Endothelial cell (in vitro differentiated cells): ENCODE results near the gene LTBP4. TPM values are rescaled to one million over a fixed set of nuclear protein-coding genes. Genes with fewer than 3 reads are reported as not detected.

Experiments
- DNase-seq: peaks from one replicate; pipeline ENCODE4 v3.0.0; 2021; ENCODE audit warnings: low spot score
- H3K27ac Mint-ChIP-seq: one replicate; pipeline ENCODE4 v1.8.0; 2021; ENCODE audit warnings: mixed read lengths, inconsistent platforms; ENCODE audit not compliant: unreplicated experiment
- H3K27me3 Mint-ChIP-seq: one replicate; pipeline ENCODE4 v1.8.0; 2021; ENCODE audit warnings: mild to moderate bottlenecking, moderate library complexity, mixed read lengths, inconsistent platforms; ENCODE audit not compliant: unreplicated experiment
- H3K36me3 Mint-ChIP-seq: one replicate; pipeline ENCODE4 v1.8.0; 2021; ENCODE audit warnings: mild to moderate bottlenecking, low read depth, mixed read lengths, inconsistent platforms; ENCODE audit not compliant: unreplicated experiment
- H3K4me1 Mint-ChIP-seq: one replicate; pipeline ENCODE4 v1.8.0; 2021; ENCODE audit warnings: mild to moderate bottlenecking, mixed read lengths, inconsistent platforms; ENCODE audit not compliant: unreplicated experiment
- H3K4me3 Mint-ChIP-seq: one replicate; pipeline ENCODE4 v1.8.0; 2021; ENCODE audit warnings: mild to moderate bottlenecking, mixed read lengths, inconsistent platforms; ENCODE audit not compliant: unreplicated experiment
- H3K9me3 Mint-ChIP-seq: one replicate; pipeline ENCODE4 v1.8.0; 2021; ENCODE audit warnings: mixed read lengths, inconsistent platforms; ENCODE audit not compliant: unreplicated experiment
- CTCF ChIP-seq: fragments of 200-600 bp; sonication (generic); IDR thresholded peaks from one replicate; pipeline ENCODE4 v1.5.0; 2021; ENCODE audit warnings: antibody characterized with exemption; ENCODE audit not compliant: unreplicated experiment
- total RNA-seq: library from RNA; stranded (reverse); fragmentation: NEBNext Ultra II Directional; extraction: Animal tissue kit (Norgen Biotek cat#: 25700); gene quantifications from one replicate; pipeline ENCODE4 v1.2.1, GENCODE V29; 2021; ENCODE audit not compliant: unreplicated experiment

The LTBP4 gene
- total RNA-seq, 1 donor from 2014 or later = 175 TPM

- no peak overlapping the region for H3K4me3 Mint-ChIP-seq
- H3K27ac Mint-ChIP-seq = no peak overlapping the region
- DNase-seq = no peak
- peaks cover 4% of the 10 kb centered on the region for H3K27me3 Mint-ChIP-seq
- TF ChIP-seq CTCF = no peak
- no peaks in the 10 kb centered on the region for H3K4me1 Mint-ChIP-seq
- H3K36me3 Mint-ChIP-seq = no peaks in the 10 kb centered on the region
- no peaks in the 10 kb centered on the region for H3K9me3 Mint-ChIP-seq
These were observed 60.4 kb downstream of the LTBP4 start for GRCh38 chr19:40661616-40662015.

- Mint-ChIP-seq H3K4me1 (no peaks in the 10 kb centered on the region), H3K27me3 (peaks cover 6% of the 10 kb centered on the region), H3K9me3 (no peaks in the 10 kb centered on the region), H3K36me3 (no peaks in the 10 kb centered on the region), H3K4me3 (peak overlapping the region; percentile 79), H3K27ac (no peak overlapping the region)
- TF ChIP-seq CTCF = peak; percentile 98
- DNase-seq = peak; percentile 95
These were observed 61.9 kb downstream of the LTBP4 start for GRCh38 chr19:40662925-40663694.

GRCh38 chr19:40663695-40664692 is 62.8 kb downstream of the LTBP4 start:
- H3K27ac Mint-ChIP-seq = no peak overlapping the region
- peaks cover 4% of the 10 kb centered on the region for H3K36me3 Mint-ChIP-seq
- no peak for DNase-seq
- H3K27me3 Mint-ChIP-seq = peaks cover 6% of the 10 kb centered on the region
- no peak for TF ChIP-seq CTCF
- H3K9me3 Mint-ChIP-seq = no peaks in the 10 kb centered on the region
- peak overlapping the region; percentile 79 for H3K4me3 Mint-ChIP-seq
- H3K4me1 Mint-ChIP-seq = no peaks in the 10 kb centered on the region

- no peak for DNase-seq
- no peaks in the 10 kb centered on the region for H3K4me1 Mint-ChIP-seq
- H3K4me3 Mint-ChIP-seq = no peak overlapping the region
- peaks cover 22% of the 10 kb centered on the region for H3K36me3 Mint-ChIP-seq
- TF ChIP-seq CTCF = no peak
- H3K27me3 Mint-ChIP-seq = peaks cover 6% of the 10 kb centered on the region
- no peaks in the 10 kb centered on the region for H3K9me3 Mint-ChIP-seq
- no peak overlapping the region for H3K27ac Mint-ChIP-seq
These were observed 65.8 kb downstream of the LTBP4 start for GRCh38 chr19:40666803-40667438.
